Measurements from ENCODE around the gene STUM.
A peak's percentile ranks its signal among the peaks of the same experiment; 100 is the strongest.

STUM gene

DNA sequence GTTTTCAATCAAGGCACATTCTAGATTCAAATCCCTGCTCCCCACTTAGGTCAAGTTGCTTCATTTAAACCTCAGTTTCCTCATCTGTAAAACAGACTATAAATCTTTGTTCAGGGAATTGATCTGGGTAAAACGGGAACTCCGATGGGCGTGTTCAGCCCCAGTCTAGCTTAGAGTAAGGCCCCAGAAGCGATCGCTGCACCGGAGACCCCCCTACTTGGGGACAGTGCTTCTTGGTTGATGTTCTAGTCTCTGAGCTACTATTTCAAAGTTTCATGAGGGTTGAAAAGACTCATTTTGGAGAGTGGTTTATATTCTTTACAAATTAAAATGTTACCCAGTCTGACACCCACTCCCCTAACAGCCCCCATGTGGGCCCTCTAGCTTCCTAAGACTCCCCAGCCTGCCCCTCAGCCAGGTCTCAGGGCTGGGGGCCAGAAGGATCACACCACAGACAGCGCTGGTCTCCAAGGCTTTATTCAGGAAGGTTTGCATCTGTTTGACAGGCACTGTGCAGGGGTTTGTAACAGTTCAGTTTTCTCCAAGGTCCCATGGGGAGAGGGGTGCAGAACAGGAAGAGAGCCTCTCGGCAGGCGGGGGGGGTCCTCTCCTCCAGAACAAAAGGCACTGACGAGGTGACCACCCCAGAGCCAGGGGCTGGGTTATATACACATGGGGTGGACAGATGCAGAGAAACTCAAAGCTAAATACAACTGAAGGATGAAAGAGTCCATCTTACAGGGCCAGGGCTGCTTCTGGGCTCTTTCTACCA is 82.9 kb downstream of the STUM start:
- Histone ChIP-seq H3K9me2 (replicated peaks; ENCODE audit: insufficient read depth, low read length) (no peaks in the 10 kb centered on the region), H3F3A (ENCODE audit: insufficient read depth) (no peaks in the 10 kb centered on the region), H3K9ac (ENCODE audit: low read length) (no peak overlapping the region), H2AFZ (ENCODE audit: low read depth, low read length, severe bottlenecking) (no peak overlapping the region), H3K79me2 (ENCODE audit: insufficient read depth, low read length) (no peaks in the 10 kb centered on the region), H3K4me2 (ENCODE audit: low read depth, low read length, poor library complexity, severe bottlenecking) (no peak overlapping the region), H3K27me3 (ENCODE audit: low read length) (no peaks in the 10 kb centered on the region), H3K27ac (ENCODE audit: low read depth, low read length) (no peak overlapping the region), H3K9me3 (ENCODE audit: insufficient read depth, low read length) (no peaks in the 10 kb centered on the region), H3K36me3 (ENCODE audit: low read length) (no peaks in the 10 kb centered on the region), H4K20me1 (ENCODE audit: low read depth, low read length) (no peaks in the 10 kb centered on the region), H3K4me3 (ENCODE audit: insufficient read depth, low read length, poor library complexity, severe bottlenecking) (no peak overlapping the region)
- no peak for TF ChIP-seq EZH2phosphoT487 (conservative IDR thresholded peaks at IDR 0.05; ENCODE audit: low read length)
- TF ChIP-seq, protein P1, sequence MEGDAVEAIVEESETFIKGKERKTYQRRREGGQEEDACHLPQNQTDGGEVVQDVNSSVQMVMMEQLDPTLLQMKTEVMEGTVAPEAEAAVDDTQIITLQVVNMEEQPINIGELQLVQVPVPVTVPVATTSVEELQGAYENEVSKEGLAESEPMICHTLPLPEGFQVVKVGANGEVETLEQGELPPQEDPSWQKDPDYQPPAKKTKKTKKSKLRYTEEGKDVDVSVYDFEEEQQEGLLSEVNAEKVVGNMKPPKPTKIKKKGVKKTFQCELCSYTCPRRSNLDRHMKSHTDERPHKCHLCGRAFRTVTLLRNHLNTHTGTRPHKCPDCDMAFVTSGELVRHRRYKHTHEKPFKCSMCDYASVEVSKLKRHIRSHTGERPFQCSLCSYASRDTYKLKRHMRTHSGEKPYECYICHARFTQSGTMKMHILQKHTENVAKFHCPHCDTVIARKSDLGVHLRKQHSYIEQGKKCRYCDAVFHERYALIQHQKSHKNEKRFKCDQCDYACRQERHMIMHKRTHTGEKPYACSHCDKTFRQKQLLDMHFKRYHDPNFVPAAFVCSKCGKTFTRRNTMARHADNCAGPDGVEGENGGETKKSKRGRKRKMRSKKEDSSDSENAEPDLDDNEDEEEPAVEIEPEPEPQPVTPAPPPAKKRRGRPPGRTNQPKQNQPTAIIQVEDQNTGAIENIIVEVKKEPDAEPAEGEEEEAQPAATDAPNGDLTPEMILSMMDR (IDR thresholded peaks at IDR 0.05; ENCODE audit: insufficient read depth, low read length, poor library complexity, severe bottlenecking) = no peak

DNA sequence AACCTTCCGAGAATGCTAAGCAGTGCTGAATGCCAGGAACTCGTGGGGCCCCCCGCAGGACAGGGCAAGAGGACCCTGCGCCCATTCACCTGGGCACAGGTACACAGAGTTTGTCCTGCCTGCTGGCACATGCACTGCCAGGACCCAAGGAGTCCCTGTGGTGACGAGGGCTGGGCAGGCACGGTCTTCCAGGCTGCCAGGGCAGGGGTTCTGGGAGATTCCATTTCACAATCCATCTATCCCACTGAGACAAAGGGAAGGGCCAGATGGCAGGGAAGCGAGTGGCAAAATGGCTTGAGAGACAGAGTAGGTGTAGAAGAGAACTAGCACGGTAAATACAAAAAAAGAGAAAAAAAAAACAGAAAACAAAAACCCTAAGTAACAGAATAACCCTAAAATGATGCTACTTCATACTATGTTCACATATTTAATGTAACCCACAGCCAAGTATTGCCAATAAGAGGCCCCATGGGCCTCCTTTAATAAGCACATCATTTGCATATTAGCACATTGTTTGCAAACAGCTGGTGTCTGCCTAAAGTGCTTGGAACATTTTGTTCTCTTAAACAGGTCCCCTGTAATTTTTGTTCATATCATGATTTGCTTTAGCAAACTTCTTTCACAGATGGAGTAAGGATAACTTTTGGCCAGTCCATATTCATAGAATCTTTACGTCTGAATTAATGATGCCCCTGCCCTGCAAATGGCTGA is 83.8 kb downstream of the STUM start:
- Histone ChIP-seq H2AFZ (ENCODE audit: low read depth, low read length, severe bottlenecking) (no peak overlapping the region), H3K4me2 (ENCODE audit: low read depth, low read length, poor library complexity, severe bottlenecking) (no peak overlapping the region), H3K9ac (ENCODE audit: low read length) (no peak overlapping the region), H3K9me2 (replicated peaks; ENCODE audit: insufficient read depth, low read length) (no peaks in the 10 kb centered on the region), H3K9me3 (ENCODE audit: insufficient read depth, low read length) (no peaks in the 10 kb centered on the region), H3K27ac (ENCODE audit: low read depth, low read length) (peak overlapping the region; percentile 30), H3F3A (ENCODE audit: insufficient read depth) (no peaks in the 10 kb centered on the region), H3K27me3 (ENCODE audit: low read length) (no peaks in the 10 kb centered on the region), H3K4me3 (ENCODE audit: insufficient read depth, low read length, poor library complexity, severe bottlenecking) (no peak overlapping the region), H3K36me3 (ENCODE audit: low read length) (no peaks in the 10 kb centered on the region), H3K79me2 (ENCODE audit: insufficient read depth, low read length) (no peaks in the 10 kb centered on the region), H4K20me1 (ENCODE audit: low read depth, low read length) (no peaks in the 10 kb centered on the region)
- TF ChIP-seq, protein P1 (IDR thresholded peaks at IDR 0.05; ENCODE audit: insufficient read depth, low read length, poor library complexity, severe bottlenecking) = no peak
- TF ChIP-seq EZH2phosphoT487 (conservative IDR thresholded peaks at IDR 0.05; ENCODE audit: low read length) = no peak

DNA sequence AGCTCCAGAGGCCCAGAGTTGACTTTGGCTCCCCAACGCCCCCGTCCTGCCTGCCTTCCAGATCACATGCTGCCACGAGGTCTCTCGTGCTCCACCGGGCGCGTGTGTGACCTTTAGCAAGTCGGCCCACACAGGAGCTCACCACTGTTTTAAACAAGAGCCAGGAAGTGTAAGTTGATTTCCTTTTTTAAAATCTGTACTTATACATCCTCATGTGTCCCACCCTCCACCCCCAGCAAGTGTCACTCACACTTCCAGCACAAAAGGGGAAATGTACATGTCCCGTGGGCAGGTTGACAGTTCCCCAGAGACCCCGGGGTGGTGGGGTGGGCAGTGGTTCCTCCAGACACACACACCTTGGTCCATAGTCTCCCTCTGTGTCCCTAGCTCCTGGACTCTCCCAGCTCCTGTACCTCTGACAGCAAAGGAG is 84.4 kb downstream of the STUM start:
- Histone ChIP-seq H3K9me3 (ENCODE audit: insufficient read depth, low read length) (no peaks in the 10 kb centered on the region), H3K27me3 (ENCODE audit: low read length) (no peaks in the 10 kb centered on the region), H3K27ac (ENCODE audit: low read depth, low read length) (peak overlapping the region; percentile 30), H2AFZ (ENCODE audit: low read depth, low read length, severe bottlenecking) (no peak overlapping the region), H3K79me2 (ENCODE audit: insufficient read depth, low read length) (no peaks in the 10 kb centered on the region), H3K9ac (ENCODE audit: low read length) (no peak overlapping the region), H3K36me3 (ENCODE audit: low read length) (no peaks in the 10 kb centered on the region), H4K20me1 (ENCODE audit: low read depth, low read length) (no peaks in the 10 kb centered on the region), H3K4me2 (ENCODE audit: low read depth, low read length, poor library complexity, severe bottlenecking) (no peak overlapping the region), H3F3A (ENCODE audit: insufficient read depth) (no peaks in the 10 kb centered on the region), H3K4me3 (ENCODE audit: insufficient read depth, low read length, poor library complexity, severe bottlenecking) (no peak overlapping the region), H3K9me2 (replicated peaks; ENCODE audit: insufficient read depth, low read length) (no peaks in the 10 kb centered on the region)
- no peak for TF ChIP-seq EZH2phosphoT487 (conservative IDR thresholded peaks at IDR 0.05; ENCODE audit: low read length)
- TF ChIP-seq, protein P1 (IDR thresholded peaks at IDR 0.05; ENCODE audit: insufficient read depth, low read length, poor library complexity, severe bottlenecking) = no peak

Measured in SU-DHL-6 (cell line).